Mesenteric fat pad (tissue), 1 donor: ENCODE results near the gene TNKS2. TPM values are rescaled to one million over a fixed set of nuclear protein-coding genes. Genes with fewer than 3 reads are reported as not detected.
"Not testable (repeated sequence)": the region's sequence is repeated elsewhere in the genome, so short reads cannot be mapped to it uniquely, and the experiment has no call there.

Experiments used
- DNase-seq: peaks from one replicate; pipeline ENCODE4 v3.0.0-alpha.2; 2020; ENCODE audit warnings: low spot score
- long read RNA-seq: library from polyadenylated mRNA; unstranded; transcript quantifications from one replicate; pipeline ENCODE4 v2.0.0, GENCODE V29; 2020
- total RNA-seq: library from RNA; stranded (reverse); fragmentation: NEBNext Ultra II Directional; extraction: Animal tissue kit (Norgen Biotek cat#: 25700); gene quantifications from one replicate; pipeline ENCODE4 v1.2.1, GENCODE V29; 2021
- donor health status: DM: yes; HTN: yes; CAD: no.

The TNKS2 gene
- 33.7 TPM for total RNA-seq
- long read RNA-seq, partial matches to known transcripts = 11 of 14 reads
- long read RNA-seq, other reads (novel, unspliced or antisense) = 3 of 14 reads

DNA sequence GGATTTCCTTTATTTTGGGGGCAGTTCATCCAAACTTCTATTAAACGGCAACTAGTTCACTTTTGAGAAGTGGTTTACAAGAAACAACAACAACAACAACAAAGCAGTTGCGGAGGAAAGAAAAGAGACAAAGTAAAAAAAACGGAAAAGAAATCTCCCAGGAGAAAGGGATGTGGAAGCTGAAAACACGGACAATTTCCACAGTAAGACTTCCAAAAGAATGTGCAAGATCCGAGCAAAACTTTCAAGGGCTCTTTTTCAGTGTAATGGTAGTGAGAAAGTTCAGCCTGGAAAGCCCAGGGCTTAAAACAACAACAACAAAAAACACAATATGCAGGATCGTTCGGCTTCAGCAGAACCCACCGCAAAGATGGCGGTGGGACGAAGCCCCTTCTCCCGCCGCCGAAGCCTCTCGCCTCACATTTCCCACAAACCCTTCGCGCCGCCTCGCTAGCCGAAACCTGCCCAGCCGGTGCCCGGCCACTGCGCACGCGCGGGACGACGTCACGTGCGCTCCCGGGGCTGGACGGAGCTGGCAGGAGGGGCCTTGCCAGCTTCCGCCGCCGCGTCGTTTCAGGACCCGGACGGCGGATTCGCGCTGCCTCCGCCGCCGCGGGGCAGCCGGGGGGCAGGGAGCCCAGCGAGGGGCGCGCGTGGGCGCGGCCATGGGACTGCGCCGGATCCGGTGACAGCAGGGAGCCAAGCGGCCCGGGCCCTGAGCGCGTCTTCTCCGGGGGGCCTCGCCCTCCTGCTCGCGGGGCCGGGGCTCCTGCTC lies at the start of gene TNKS2:
Gene TNKS2 (plus strand): TSS at position 553 of the 775 bp plus-strand sequence. CDS start 265 bp downstream, outside the sequence.
- DNase-seq = peak; percentile 99

DNA sequence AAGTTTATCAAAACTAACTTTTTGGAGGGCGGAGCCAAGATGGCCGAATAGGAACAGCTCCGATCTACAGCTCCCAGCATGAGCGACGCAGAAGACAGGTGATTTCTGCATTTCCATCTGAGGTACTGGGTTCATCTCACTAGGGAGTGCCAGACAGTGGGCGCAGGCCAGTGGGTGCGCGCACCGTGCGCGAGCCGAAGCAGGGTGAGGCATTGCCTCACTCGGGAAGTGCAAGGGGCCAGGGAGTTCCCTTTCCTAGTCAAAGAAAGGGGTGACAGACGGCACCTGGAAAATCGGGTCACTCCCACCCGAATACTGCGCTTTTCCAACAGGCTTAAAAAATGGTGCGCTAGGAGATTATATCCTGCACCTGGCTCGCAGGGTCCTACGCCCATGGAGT lies 48.6 kb upstream of the TNKS2 start:
- DNase-seq = not testable (repeated sequence)

DNA sequence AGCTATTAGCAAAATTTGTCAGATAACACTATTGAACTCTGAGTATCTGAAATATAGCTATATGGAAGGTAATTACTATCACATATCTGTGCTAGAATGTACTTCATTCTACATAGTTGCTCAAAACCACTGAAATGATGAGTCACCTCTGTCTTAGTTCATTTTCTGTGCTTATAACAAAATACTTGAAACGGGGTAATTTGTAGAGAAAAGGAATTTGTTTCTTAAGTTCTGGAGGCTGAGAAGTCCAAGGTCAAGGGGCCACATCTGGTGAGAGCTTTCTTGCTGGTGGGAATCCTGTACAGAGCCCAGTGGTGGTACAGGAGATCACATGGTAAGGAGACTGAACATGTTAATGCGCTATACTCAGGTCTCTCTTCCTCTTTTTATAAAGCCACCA lies 41.9 kb upstream of the TNKS2 start:
- no peak for DNase-seq

DNA sequence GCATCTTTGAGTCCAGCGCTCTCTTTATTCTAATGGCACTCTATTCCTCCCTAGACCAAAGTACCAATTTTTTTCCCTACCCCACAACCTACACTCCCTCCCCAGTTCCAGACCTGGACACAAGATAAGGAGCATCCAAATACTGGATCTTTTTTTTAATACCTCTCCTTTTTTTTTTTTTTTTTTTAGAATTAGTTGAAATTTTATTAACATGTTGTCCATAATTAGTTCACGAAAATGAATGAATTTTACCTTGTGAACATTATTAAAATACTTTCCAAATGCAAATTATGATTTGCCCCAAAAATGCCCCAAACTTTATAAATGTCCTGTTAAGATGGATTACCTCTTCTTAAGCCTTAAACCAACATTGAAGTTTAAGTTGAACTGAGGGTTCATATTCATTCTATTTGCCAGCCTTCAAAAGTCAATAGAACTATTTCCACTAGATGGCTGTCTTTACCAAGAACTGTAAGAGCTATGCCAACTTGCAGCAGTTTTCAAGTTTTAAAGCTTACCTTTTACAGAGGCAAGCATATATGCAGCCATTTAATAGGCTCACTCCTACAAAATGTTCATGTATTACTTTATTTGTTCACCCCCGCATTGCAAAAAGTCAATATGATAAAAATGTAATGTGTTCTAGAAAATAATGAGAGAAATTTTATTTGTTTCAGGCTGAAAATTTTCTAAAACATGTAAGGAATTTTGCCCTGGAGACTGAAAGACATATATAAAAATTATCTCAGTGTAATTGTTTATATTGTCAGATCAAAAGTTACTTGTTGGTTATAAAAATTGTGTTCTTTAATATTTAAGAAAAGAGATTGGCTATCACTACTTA lies 39.7 kb upstream of the TNKS2 start:
- DNase-seq = no peak

DNA sequence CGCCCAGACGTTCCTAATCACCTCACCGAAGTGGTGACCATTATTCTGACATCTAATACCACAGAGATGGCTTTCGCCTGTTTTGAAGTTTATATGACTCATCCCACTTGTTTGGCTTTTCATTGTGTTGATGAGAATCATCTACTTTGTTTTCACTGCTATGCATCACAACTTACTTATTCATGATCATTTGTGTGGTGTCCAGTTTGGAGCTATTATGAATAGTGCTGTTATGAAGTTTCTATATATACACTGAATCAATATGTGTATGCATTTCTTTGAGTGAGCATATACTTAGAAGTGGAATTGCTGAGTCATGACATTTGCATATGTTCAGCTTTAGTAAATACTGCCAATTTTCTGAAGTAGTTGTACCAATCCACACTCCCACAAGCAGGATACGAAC lies 38.6 kb upstream of the TNKS2 start:
- no peak for DNase-seq

DNA sequence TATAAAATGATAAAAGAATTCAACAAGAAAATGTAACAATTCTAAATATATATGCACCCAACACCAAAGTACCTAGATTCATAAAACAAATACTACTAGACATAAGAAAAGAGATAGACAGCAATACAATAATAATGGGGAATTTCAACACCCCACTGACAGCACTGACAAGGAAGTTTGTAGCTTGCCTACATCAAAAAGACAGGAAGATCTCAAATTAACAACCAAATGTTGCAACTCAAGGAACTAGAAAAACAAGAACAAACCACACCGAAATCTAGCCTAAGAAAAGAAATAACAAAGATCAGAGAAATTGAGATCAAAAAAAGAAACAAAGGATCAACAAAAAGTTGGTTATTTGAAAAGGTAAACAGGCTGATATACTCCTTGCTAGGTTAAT lies 36.5 kb upstream of the TNKS2 start:
- no peak for DNase-seq

DNA sequence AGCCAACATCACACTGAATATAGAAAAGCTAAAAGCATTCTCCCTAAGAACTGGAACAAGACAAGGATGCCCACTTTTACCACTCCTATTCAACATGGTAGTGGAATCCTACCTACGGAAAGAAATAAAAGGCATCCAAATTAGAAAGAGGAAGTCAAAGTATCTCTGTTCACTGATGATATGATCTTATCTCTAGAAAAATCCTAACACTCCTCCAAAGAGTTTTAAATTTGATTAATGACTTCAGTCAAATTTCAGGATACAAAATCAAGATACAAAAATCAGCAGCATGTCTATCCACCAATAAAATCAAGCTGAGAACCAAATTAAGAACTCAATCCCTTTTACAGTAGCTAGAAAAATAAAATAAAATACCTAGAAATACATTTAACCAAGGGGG lies 35.3 kb upstream of the TNKS2 start:
- DNase-seq = no peak

DNA sequence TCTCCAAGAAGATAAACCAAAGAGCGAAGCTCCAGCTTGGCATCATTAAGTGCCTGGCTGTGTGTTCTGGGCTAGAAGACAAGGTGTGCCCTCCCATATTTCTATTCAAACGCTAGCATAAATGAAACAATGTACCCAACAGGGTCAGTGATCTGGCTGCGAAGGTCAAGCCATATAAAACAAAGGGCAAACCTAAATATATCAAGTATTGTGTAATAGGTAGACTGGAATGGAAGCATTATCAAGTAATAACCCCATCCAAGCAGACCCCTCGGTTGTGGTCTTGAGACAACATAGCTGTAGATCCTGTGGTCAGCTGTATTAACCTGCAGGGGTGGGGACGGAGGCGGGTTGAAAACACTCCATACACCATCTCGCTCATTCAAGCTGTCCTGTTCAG lies 31.6 kb upstream of the TNKS2 start:
- no peak for DNase-seq

DNA sequence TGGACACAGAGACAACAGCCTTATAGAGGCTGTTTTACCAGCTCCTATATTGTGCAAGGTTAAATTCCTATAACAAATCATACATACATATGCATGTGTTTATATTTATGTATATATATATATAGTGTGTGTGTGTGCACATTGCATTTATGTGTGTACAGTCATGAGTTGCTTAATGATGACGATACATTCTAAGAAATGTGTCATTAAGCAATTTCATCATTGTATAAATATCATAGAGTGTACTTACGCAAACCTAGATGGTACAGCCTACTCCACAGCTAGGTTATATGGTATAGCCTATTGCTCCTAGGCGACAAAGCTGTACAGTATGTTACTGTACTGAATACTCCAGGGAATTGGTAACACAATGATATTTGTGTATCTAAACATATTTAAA lies 30.1 kb upstream of the TNKS2 start:
- DNase-seq = no peak

DNA sequence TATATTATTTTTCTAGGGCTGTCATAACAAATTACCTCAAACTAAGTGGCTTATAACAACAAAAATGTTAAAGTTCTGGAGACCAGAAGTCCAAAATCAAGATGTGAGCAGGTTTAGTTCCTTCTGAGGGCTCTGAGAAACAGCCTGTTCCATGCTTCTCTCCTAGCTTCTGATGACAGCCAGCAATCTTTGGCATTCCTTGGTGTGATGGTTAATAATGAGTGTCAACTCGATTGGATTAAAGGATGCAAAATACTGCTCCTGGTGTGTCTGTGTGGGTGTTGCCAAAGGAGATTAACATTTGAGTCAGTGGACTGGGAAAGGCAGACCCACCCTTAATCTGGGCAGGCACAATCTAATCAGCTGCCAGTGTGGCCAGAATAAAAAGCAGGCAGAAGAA lies 26.3 kb upstream of the TNKS2 start:
- DNase-seq = no peak

DNA sequence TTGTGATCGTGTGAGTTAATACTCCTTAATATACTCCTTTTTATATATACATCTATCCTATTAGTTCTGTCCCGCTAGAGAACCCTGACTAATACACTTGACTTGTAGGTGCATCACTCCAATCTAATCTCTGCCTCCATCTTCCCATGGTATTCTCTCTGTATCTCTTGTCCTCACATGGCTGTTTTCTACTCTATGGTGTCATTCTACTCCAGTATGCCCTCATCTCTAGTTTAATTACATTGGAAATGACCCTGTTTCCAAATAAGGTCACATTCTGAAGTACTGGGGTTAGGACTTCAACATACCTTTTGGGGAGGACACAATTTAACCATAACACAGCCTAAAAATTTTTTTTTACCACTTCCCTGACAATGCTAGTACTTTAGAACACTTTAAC lies 25.8 kb upstream of the TNKS2 start:
- DNase-seq = no peak

DNA sequence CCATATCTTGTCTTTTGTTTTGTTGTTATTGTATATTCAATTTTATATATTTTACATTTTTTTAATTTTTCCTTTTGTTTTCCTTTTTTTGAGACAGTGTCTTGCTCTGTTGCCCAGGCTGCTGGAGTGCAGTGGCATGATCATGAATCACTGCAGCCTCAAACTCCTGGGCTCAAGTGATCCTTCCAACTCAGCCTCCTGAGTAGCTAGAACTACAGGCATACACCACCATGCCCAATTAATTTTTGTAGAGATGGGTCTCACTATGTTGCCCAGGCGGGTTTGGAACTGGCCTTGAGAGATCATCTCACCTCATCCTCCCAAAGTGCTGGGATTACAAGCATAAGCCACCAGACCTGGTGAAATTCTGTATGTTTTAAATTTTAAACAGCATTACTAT lies 25.4 kb upstream of the TNKS2 start:
- DNase-seq = no peak

DNA sequence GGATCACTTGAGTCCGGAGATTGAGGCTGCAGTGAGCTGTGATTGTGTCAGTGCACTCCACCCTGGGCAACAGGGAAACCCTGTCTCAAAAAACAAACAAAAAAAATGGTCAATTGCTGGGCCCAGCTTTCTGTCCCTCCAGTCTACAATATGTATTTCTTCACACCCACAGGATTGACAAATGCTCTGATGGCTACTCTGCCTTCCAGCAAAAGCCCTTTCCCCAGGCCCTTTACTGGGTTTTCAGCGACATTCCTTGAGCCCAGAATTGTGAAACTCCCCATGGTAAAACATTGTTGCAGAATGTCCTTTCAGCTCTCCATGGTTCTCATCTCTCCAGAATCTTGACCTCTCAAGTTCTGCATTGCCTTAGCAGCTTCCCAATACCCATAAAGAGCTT lies 23.7 kb upstream of the TNKS2 start:
- no peak for DNase-seq

DNA sequence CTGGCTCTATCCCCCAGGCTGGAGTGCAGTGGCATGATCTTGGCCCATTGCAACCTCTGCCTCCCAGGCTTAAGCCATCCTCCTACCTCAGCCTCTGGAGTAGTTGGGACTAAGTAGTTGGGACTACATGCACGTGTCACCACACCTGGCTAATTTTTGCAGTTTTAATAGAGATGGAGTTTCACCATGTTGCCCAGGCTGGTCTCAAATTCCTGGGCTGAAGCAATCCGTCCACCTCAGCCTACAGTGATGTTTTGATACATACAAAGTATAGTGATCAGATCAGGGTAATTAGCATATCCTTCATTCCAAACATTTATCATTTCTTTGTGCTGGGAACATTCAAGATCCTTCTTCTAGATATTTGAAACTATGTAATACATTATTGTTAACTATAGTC lies 22.5 kb upstream of the TNKS2 start:
- no peak for DNase-seq

DNA sequence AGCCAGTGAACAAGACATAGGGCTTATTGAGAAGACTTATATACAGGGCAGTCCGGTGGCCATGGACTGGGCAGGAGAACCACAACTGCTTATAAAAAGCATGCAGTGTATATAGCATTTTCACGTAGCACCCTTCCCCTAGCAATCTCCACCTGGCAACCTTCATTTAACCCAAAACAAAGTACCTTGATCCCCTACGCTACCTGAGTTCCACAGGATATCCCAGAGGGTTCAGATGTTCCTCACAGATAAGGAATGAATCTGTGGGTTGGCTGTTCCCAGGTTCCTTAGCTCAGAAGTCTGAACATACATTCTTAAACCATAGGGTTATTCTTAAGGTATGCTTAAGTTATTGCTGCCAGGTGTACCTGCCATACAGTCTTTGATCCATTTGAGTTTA lies 22.0 kb upstream of the TNKS2 start:
- DNase-seq = no peak

DNA sequence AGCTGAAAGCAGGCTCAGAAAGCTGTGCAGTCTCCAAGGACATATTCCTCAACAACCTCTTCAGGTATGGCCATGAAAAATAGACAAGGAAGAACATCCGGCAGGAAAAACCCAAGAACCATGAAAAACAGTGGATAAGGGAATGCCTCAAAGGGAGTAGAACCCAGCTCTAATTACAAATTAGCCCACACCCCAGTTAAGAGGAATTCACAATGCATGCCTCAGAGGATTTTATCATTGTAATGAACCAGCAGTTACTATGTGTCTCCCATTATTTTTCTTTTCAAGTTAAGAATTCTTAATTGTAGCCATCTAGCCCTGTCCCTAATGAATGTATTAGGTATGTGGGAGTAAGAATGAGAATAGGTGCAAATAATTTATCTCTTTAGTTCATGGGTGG lies 19.7 kb upstream of the TNKS2 start:
- no peak for DNase-seq

DNA sequence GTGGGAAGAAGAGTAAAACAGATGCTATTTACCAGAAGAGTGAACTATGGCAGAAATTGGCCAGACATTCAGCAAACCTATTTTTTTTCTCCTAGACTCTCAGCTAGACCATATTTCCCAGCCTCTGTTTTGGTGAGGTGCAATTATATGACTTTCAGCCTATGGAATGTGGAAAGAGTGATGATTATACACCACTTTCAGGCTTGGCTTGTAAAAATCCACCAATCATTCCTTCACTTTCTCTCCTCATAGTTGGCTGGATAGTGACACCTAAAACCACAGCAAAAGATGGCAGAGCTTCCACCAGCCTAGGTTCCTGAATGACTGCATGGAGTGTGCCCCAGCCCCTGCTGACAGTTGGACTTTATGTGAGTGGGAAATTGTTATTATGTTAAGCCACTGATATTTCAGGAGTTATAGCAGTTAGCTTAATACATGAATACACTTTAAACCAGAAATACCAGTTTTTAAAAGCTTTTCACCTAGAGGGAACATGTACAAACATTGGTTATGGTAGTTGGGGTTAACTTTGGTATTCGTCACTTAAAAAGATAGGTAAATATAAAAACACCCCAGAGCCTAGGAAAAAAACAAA lies 19.1 kb upstream of the TNKS2 start:
- DNase-seq = no peak

DNA sequence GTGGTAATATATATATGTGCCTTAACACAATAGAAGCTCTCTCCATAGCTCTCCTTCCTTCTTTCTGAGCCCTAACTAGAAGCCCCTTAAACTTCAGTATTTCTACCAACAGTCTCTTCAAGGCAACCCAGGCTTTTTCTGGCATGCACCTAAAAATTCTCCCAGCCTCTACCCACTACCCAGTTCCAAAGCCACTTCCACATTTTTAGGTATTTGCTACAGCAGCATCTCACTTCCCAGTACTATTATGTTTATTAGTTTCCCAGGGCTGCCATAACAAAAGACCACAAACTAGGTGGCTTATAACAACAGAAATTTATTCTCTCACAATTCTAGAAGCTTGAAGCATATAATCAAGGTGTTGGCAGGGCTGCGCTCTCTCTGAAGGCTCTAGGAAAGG lies 15.7 kb upstream of the TNKS2 start:
- DNase-seq = no peak

DNA sequence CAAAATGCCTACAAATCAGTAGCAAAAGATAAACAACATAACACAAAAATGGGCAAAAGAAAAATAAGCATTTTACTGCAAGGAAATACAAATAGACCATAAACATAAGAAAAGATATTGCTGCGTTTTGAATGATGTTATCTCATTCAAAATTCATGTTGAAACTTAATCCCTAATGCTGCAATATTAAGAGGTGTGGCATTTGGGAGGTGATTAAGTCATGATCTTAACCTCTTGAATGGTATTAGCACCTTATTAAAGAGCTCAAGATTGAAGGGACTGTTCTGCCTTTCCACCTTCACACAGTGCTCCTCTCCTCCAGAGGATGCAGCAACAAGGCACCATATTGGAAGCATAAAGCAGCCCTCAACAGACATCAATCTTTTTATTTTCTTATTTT lies 12.4 kb upstream of the TNKS2 start:
- no peak for DNase-seq

DNA sequence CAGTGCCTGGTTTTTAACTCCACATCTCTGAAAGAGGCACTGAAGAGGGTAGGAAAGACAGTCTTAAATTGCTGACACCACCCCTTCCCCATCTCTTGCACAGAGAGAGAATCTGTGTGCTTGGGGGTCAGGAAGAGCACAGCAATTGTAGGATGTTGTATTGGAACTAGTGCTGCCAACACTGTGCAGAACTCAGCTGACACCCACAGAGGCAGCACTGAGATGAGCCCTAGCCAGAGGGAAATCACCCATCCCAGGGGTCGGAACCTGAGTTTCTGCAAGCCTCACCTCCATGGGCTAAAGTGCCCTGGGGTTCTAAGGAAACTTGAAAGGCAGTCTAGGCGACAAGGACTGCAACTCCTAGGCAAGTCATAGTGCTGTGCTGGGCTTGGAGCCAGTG lies 11.0 kb upstream of the TNKS2 start:
- no peak for DNase-seq

DNA sequence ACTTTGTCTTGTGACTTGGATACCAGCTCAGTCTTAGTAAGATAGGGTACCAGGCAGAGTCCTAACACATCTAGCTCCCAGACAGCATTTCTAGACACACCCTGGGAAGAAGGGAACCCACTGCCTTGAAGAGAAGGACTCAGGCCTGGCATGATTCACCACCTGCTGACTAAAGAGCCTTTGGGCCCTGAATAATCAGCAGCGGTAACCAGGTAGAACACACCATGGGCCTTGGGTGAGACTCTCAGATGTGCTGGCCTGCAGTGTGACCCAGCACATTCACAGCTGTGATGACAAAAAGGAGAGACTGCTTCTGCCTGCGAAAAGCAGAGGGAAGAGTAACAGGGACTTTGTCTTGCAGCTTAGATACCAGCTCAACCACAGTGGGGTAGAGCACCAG lies 10.4 kb upstream of the TNKS2 start:
- DNase-seq = no peak

DNA sequence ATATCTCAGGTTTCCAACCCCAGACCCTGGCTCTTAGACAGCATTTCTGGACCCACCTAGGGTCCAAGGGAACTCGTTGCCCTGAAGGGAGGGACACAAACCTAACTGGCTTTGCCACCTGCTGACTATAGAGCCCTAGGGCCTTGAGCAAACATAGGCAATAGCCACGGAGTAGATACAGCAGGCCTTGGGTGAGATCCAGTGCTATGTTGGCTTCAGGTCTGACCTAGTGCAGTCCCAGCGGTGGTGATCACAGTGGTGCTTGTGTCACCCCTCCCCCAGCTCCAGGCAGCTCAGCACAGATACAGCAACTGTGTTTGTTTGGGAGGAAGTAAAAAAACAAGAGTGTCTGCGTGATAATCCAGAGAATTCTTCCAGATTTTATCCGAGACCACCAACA lies 9.7 kb upstream of the TNKS2 start:
- DNase-seq = no peak
